GM19397 (cell line): Measurements from ENCODE around the gene CDC37L1.

Experiments used
- ATAC-seq: cut with Tn5 transposase; IDR thresholded peaks from one replicate; pipeline ENCODE4 v1.9.1; 2021; ENCODE audit warnings: mild to moderate bottlenecking, moderate library complexity; ENCODE audit not compliant: unreplicated experiment

The CDC37L1 gene

DNA sequence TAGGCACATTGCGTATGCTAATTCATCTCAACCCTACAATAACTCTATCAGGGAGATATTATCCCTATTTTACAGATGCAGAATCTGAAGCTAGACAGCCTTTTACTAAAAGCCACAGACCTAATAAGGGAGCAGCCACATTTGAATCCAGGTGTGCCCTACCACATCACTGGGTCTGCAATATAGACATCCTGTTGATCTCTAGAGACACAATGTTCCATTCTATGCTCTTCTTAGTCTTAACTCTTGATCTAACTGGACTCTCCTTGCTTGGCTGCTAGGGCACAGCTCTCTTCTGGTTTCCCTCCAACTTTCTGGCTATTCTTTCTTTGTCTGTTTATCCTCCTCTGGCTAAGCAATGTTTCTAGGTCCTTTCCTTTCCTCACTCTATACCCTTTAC lies 11.7 kb upstream of the CDC37L1 start:
- no peak for ATAC-seq

DNA sequence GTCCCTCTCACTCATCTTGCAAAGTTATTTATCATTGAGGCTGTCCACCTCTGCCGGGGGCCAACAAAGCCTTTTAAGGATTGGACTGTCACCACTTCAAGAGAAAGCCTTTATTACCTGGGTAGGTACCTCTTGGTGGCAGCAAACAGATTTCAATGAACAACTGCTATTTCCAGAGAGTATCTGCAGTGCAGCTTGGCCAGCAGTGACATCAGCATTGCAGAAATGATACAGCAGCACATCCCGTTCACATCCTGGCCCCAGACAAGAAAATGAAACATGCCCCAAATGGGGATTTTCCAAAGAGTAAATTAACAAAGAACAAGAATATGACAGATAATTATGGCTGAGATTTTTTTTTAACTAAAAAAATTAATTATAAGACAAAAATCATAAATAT lies 10.8 kb upstream of the CDC37L1 start:
- ATAC-seq: no peak

DNA sequence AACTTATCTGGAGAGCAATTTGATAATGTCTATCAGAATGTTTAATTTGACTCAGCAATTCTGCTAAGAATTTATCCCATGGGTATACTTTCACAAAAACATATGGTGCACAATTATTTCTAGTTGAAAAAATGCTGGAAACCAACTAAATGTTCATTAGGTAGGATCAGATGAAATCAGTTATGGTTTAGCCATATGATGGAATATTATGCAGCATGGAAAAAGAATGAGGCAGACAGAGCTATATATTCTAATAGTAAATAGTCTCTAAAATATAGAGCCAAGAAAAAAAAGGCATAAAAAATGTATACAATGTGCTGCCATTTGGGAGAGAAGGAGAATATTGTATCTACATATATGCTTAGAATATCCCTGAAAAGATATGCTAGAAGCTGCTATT lies 9.5 kb upstream of the CDC37L1 start:
- no peak for ATAC-seq

DNA sequence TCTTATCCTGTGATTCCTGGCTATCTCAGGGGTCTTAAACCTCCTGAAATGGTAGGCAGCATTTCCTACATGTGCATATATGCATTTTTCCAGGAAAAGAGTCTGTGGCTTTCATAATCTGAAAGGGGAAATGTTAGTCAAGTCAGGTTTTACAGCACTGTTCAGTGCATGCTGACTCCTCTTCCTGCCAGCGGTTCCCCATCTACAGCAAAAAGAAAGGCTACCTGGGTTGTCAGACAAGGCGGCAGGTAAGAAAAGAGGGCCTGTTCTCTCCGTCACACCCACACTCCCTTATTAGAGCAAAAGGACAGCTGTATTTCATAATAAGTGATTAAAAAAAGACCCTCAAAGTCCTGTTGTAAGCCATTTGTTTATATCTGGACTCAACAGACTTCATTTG lies 8.8 kb upstream of the CDC37L1 start:
- ATAC-seq: no peak

- no peak for ATAC-seq
Observed at GRCh38 chr9:4671737-4672136, 7.6 kb upstream of the CDC37L1 start.

- ATAC-seq: no peak
Observed at GRCh38 chr9:4674783-4675182, 4.6 kb upstream of the CDC37L1 start.

DNA sequence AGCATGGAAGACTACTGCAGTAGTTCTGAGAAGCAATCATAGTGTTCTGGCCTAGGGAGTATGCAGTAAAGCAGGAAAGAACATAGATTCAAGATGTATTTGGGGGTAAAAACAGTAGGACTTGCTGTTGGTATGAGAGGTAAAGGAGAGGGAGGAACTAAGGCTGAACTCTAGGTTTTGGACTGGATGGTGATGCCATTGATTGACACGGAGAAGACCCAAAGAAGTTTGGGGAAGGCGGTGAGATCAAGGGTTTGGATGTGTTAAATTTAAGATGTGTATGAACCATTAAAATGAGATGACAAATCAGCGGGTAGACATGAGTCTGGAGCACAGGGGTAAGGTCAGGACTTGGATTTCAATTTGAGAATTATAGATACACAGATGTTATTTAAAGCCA lies 2.0 kb upstream of the CDC37L1 start:
- ATAC-seq: no peak

DNA sequence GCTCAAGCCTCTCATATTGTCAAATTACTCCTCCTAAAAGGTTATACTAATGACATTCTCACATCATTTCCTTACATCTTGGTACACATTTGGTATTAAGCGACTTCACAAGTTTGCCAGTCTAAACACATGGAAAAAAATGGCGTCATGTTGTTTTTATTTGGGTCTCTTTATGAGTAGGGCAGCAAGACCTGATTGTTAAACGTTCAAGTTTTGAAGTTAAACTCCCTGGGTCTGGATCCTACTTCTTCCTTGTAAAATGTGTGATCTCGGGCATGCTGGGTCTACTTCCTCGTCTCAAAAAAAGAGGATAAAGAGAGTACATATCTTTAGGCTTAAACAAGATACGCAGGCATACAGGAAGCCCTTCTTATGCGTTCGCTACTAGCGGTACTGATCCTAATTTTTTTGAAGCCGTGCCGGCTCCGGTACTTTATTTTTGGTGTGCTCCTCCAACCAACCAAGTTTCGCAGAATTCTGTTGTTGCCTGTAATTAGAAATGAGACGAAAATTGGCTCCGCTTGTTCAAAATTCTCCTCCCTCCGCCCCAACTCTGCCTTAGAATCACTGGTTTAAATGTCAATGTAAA lies 596 bp upstream of the CDC37L1 start:
- peak; percentile 5 for ATAC-seq

- ATAC-seq: no peak
Observed at GRCh38 chr9:4680173-4680525, 780 bp downstream of the CDC37L1 start.

DNA sequence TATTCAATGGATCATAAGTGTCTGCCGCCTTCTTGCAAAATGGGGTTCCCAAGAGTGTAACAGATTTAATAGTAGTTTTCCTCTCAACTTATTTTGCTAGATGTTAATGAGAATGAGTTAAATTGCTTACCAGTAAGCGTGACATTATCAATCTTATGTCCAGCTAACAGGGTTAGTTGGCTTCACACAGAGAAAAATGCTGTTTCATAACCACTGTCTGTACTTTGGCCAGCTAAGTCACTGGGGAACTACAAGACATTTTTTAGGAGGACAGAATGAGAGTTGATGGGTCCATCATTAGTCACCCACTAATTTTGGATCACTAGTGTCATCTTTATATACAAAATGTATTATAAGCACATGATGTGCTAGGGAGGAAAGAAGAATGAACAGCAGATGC lies 1.4 kb downstream of the CDC37L1 start:
- ATAC-seq: no peak

GRCh38 chr9:4684820-4685219 lies 5.5 kb downstream of the CDC37L1 start:
- no peak for ATAC-seq

DNA sequence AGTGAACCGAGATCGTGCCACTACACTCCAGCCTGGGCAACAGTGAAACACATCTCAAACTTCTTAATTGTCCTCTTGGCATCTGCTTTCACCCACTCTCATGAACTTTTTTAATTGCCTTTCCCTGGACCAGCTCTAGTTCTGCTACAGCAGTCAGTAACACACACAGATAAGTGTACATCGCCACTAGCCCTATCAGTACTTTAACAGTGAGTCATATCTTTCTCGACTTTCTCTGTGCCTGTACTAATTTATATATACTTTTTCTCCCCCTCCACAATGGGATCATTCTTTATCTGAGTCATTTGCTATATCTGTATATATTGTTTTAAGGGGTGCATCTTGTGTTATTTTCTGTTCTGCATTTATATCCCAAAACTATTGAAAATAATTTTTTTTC lies 6.7 kb downstream of the CDC37L1 start:
- ATAC-seq: no peak

DNA sequence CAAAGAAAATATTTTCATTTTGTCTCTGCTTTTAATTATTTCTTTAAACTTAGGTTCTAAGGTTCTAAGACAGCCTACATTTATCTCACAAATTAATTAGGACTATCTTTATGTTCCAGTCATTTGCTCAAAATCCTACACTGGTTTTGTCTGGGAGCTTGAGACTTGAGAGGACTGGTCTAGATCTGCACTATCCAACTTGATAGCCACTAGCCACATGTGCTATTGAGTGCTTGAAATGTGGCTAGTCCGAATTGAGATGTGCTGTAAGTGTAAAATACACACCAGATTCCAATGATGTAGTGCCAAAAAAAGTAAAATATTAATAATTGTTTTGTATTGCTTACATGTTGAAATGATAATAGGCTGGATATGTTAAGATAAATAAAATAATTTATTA lies 7.2 kb downstream of the CDC37L1 start:
- no peak for ATAC-seq

GRCh38 chr9:4689021-4689420 lies 9.7 kb downstream of the CDC37L1 start:
- no peak for ATAC-seq

GRCh38 chr9:4689687-4690104 lies 10.3 kb downstream of the CDC37L1 start:
- peak; percentile 57 for ATAC-seq

DNA sequence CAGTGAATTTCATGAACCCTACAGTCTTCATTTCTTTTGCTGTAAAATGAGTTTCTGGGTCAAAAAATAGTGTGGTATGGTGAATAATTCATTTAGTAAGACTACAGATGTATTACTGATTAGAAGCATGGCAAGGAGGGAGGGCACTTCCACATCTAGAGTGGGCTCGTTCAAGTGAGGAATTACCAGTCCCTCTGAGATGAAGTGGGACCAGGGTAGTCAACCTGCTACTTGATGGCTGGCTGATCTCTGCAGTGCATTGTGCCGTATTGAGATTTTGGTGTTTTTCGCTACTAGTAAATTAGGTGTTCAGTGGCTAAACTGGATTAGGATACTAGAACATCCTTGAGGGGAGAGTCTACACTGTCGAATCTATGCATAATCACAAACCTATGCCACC lies 10.8 kb downstream of the CDC37L1 start:
- ATAC-seq: peak; percentile 69

DNA sequence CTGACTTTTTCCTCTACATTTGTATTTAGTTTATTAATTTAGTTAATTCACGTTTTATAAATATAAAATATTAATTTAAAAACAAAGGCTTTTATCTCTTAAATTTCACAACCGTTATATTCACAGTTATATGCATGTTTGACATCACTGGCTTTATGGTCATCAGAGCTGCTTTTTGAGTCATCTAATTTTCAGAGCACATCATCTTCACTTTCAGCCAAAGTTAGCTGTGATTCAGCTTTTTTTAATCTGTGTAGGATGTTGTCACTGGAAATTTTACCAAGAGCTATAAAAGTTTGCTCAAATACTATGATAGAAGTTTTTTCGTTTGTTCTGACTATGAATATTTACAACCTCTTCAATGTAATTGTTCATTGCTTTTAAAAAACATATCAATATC lies 12.4 kb downstream of the CDC37L1 start:
- ATAC-seq: no peak

DNA sequence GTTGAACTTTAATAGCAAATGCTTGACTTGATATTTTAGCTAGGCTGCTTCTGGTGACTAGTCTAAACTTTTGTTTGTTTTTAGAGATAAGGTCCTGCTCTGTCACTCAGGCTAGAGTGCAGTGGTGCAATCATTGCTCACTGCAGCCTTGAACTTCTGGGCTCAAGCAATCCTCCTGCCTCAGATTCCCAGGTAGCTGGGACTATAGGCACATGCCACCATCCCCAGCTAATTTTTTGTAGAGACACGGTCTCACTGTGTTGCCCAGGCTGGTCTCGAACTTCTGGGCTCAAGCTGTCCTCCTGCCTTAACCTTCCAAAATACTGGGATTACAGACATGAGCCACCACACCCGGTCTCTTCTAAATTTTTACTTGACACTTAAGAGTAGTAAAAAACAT lies 20.7 kb downstream of the CDC37L1 start:
- ATAC-seq: no peak

- no peak for ATAC-seq
Observed at GRCh38 chr9:4700932-4701331, 21.6 kb downstream of the CDC37L1 start.

- ATAC-seq: no peak
Observed at GRCh38 chr9:4701526-4701925, 22.2 kb downstream of the CDC37L1 start.

DNA sequence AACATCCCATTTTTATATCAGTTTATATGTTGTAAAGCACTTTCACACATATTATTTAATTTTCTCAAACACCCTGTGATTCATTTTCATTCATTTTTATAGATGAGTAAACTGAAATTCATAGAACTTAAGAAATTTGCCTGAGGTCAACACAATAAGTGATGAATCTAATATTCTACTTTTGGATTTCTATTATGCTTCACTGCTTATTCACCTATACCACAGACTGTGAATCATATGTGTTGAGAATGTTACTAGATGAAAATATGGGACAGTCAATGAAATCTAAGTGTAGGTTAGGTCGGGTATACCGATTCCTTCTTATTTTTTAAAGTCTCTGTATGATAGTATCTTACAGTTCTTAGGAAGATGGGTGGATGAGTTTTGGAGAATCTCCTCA lies 24.8 kb downstream of the CDC37L1 start:
- ATAC-seq: no peak

DNA sequence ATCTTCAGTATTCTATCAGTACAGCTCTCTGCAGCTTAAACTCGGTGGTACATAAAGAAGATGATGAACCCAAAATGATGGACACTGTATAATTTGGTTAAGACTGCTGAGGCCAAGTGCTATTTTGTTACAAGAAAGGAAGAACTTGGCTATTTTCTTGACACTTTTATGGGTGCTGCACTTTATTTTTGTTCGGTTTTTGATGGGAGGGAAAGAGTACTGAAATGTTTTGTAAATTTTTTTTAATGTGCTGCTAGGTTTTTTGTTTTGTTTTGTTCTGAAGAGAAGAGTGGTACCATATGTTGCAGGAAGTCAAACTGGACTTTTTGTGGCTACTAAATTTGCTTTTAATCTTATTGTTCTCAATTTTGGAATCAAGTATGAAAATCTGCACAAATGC lies 26.7 kb downstream of the CDC37L1 start:
- ATAC-seq: no peak

- no peak for ATAC-seq
Observed at GRCh38 chr9:4706971-4707622, 27.7 kb downstream of the CDC37L1 start.
